HuH-7.5 (cell line): ENCODE measurements around the gene GJA4.

ENCODE experiments used
- DNase-seq: peaks from one replicate; pipeline ENCODE4 v3.0.0; 2011; ENCODE audit warnings: low spot score

GJA4 gene

DNA sequence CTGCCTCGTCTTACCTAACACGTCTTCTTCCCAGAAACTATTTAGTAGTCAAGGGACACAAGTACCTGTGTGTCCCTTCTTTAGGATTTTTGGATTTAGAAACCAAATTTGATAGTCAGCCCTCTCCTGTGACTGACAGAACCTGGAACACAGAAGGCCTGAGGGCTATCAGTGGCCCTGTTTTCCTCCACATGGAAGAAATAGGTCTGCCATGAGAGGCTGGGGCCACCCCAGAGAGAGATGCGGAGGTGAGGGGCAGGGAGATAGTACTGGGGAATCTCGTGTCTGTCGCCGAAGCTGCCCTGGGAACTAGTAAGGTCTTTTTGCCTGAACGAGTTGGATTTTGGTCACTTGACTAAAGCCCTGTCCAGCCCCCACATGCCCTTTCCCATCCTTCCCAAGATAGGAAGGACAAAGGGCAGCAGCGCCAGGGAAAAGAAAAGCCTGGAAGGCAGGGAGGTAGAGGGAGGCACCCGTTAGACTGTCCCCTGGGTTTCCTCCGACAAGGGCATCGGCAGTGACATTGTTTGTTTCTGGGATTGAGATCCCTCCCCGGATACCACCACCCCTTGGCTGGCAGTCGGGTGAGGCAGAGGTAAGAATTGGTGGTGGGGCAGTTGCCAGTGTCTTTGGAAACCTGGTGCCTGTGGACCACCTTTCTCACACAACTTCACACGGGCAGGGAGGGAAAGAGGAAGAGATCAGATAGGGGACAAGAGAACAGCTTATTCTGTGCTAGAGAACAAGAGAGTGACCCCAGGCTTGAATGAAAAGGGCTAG, 46.9 kb downstream of the GJA4 start:
- DNase-seq: no peak

DNA sequence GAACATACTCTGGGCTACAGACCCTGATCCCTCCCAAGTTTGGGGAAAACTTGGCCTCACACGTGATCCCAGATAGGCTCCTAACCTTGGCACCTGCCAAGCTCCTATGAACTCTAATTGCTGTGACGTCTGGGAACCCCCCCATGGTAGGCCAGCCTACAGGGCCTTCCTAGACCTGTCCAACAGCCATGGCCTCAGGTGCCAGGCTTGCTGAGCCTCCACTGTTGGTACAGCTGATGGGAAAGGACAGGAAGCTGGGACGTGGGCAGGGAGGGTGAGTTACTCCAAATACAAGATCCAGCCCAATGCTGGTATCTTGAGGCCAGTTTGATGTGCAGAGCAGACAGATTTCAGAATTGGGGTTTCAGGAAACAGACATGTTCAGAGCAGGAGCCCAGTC, 47.6 kb downstream of the GJA4 start:
- DNase-seq: no peak

DNA sequence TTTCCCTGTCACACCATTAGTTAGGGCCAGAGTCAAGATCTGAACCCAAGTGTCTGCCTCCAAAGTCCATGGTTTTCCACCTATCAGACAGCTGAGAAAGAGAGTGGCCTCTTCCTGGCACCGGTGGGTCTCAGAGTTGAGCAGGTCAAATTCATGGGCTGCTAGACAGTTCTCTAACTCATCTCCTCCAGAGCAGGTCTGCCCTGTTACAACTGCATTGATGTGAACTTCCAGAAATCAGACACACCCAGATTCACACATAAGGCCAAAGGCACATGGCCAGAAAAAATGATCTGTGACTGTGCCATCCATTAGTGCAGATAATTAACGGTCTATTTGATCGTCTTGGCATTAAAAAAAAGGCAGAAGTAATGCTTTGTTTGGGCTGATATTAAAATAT, 49.3 kb downstream of the GJA4 start:
- no peak for DNase-seq

DNA sequence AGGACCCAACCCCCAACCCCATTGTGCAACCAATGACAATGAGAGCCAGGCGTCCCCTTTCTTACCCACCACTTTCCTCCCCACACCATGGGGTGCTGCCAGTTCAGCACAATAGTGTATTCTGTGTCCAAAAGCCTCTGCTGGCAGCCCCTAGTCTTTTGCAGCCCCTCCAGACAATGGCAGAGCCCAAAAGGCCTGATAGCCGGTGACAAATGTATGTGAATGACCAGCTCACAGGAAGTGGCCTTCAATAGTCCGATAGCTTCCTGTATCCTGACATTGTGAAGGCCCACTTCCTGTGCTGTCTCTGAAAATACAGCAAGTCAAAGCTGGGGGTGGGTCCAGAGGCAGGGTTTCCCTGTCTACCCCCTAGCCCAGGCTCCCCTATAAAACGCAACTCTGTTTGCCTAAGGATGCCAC, 50.2 kb downstream of the GJA4 start:
- no peak for DNase-seq

DNA sequence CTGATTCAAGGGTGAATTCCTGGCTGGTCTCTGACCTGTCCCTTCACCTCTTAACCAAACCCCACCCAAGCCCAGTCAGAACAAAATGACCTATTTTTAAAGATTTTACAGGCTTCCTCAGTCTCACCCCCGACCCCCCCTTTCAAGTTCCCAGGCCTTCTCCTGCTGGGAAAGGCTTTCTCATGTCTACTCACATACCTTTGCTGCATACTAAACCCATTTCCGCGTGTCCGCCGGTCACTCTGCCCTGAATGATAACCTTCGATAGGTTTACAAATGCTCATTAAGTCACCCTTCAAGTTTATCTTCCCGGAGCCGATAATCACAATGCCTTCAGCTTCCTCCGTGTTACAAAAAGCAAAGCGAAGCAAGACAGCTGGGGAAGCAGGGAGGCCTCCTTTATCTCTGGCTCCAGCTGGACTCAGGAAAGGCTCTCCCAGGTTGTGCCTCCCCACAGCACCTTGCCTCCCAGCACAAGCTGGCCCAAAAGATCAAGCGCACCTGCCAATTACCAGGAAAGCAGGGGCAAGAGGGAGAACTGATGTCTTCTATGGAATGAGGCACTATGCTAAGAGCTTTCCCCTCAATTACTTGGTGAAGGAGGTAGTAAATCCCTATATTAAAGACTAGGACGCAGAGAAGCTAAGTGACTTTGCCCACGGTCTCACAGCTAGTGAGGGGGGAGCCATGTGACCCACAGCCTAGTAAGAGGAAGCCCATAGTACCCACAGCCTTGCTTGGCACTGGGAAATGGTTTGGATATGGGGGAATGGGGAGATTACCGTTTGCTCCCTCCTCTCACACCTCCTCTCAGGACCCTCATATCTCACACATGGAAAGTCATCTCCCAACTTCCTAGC, 50.8 kb downstream of the GJA4 start:
- no peak for DNase-seq

DNA sequence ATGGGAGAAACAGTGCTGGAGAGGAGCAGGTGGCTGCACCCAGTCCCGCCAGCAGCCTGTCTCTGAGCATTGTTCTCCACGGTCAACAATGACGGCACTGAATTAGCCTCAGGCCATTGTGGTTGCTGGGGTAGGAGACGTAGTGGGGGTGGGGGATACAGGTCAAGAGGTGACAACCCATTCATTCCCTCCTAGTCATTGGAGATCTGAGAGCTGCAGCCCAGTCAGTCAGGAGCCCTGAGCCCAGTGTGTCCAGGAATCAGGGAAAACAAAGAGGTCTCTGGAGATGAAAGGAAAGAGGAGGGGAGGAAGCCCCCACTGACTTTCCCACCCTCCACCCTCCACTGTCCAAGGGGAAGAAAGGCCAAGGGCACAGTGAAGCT, 51.4 kb downstream of the GJA4 start:
- DNase-seq: no peak
